GM19025 (cell line): ENCODE data around the gene DLL4.
"Not testable (repeated sequence)": the region's sequence is repeated elsewhere in the genome, so short reads cannot be mapped to it uniquely, and the experiment has no call there.

ENCODE experiments used
- ATAC-seq: cut with Tn5 transposase; IDR thresholded peaks from one replicate; pipeline ENCODE4 v1.9.1; 2021; ENCODE audit warnings: mild to moderate bottlenecking, low read depth, moderate library complexity; ENCODE audit not compliant: unreplicated experiment

DLL4 gene

DNA sequence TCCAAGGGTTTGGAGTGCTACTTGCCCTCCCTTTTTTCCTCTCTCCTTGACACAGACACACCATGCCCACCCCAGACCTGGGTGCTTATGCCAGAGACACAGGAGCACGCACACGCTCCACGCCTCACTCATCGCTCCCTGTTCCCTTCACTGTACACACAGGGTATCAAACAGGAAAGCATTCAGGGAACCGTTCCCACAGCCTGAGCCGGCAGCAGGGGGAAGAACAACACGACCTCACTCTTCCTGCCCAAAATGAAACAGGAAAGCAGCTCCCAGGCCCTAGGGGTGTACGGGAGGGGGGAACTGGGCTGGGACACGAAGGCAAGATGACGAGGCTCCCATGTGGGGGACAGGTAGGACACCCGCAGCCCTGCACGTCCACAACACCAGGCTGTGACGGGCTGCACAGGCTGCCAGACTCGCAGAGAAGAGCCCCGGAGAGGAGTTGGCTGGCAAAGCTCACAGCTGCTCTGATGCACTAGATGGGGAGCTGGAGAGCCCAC lies 11.2 kb downstream of the DLL4 start:
- no peak for ATAC-seq

DNA sequence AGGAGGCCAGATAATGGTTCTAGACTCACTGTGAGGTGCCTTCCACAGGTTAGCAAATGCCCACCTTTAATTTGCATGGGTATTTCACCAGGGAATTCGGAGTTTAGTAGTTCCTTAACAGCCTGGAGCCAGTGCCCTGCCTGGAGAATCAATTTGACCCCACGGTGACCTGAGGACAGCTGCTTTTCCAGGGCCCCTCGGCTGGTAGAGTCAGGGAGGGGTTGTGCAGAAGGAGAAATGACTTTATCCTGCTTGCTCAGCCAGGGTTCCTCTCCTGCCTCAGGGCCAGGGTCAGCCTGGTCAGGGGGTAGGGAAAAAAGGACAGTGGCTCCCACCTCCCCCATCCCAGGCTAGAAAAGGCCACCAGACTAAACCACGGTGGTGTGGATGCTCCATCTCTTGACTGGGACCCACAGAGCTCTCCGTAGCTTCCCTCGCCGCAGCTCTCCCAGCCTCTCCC lies 12.0 kb downstream of the DLL4 start:
- no peak for ATAC-seq

- ATAC-seq = peak; percentile 75
Observed at GRCh38 chr15:40941528-40942336, 12.6 kb downstream of the DLL4 start.

GRCh38 chr15:40942337-40942854 lies 13.3 kb downstream of the DLL4 start:
- no peak for ATAC-seq

GRCh38 chr15:40942878-40943277 lies 13.7 kb downstream of the DLL4 start:
- ATAC-seq = no peak

DNA sequence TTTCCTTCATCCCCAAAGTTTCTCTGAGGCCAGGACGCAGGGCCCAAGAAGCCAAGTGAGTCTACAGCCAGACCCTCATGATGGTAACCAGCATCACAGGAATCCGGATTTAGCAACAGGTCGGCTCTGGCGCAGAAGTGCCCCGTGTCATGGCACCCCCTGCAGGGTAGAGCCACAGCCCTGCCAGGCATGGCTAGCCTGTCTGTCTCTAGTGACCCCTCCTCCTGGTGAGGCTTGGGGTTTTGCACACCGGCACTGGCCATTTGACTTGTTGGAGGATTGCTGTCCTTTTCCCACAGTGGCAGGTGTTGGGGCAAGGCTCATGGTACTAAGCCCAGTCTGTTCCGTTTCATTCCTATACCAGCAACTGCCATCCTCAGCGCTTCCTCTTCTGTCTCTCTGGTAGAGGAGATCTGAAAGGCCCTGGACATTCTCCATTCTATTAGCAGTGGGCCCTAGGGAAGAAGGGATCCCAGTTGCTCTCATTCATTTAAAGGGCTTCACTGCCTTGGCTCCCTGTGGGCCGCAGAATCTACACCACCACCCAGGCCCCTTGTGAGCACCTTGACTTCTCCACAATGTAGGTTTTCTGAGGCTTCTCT lies 14.7 kb downstream of the DLL4 start:
- ATAC-seq = no peak

- ATAC-seq = no peak
Observed at GRCh38 chr15:40944510-40945296, 15.6 kb downstream of the DLL4 start.

DNA sequence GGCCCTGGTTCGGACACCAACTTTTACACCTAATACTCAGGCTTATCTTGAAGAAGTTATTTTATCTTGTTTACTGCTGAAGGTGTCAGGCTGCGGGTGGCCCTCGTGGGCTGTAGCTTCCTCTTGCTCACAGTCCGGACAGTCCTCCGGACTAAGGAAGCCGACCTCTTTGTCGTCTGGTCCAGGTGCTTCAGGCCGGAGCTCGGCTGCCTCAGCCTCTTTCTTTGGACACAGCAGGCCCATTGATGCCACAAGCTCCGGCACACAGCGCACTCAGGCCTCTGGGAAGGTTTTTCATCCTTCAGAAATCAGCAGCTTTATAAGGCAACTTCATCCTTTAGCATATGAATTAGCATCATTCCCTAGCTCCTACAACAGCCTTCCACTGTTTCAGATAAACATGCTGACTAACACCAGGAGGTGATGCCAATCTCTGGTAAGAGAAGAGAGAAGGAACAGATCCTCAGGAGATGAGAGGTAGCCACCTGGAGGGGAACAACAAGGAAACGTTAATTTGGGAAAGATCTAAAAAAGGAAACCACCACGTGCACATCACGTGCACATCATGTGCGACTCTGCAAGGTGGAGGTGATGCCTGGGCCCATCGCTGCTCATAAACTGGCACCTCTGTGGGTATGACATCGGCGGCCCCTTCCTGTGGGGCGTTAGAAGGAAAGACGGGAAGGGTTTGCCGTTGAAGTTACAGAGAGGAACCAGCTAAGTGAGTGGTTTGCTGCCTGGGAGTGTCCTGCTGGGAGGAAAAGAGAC lies 19.8 kb downstream of the DLL4 start:
- ATAC-seq = no peak

- no peak for ATAC-seq
Observed at GRCh38 chr15:40949756-40950207, 20.6 kb downstream of the DLL4 start.

- no peak for ATAC-seq
Observed at GRCh38 chr15:40951764-40952163, 22.6 kb downstream of the DLL4 start.

- no peak for ATAC-seq
Observed at GRCh38 chr15:40952301-40952900, 23.3 kb downstream of the DLL4 start.

GRCh38 chr15:40952901-40953712 lies 24.0 kb downstream of the DLL4 start, which contains the start of gene CHAC1:
Gene CHAC1, plus strand, starts transcription at chr15:40953471. Its CDS starts 113 bp downstream, at chr15:40953584.
- peak; percentile 97 for ATAC-seq

DNA sequence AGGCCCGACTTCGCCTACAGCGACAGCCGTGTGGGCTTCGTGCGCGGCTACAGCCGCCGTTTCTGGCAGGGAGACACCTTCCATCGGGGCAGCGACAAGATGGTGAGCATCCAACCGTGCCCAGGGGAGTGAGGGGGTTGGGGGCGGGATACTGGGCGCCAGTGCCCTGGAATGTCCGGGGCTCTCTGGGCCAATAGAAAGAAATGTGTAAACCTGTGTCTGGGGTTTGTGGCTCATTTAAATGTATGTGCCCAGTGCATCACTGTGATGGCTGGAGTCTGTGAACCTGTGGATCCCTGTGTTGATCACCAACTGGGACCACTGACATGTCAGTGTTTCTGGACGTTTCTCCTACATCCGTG lies 24.6 kb downstream of the DLL4 start:
- no peak for ATAC-seq

DNA sequence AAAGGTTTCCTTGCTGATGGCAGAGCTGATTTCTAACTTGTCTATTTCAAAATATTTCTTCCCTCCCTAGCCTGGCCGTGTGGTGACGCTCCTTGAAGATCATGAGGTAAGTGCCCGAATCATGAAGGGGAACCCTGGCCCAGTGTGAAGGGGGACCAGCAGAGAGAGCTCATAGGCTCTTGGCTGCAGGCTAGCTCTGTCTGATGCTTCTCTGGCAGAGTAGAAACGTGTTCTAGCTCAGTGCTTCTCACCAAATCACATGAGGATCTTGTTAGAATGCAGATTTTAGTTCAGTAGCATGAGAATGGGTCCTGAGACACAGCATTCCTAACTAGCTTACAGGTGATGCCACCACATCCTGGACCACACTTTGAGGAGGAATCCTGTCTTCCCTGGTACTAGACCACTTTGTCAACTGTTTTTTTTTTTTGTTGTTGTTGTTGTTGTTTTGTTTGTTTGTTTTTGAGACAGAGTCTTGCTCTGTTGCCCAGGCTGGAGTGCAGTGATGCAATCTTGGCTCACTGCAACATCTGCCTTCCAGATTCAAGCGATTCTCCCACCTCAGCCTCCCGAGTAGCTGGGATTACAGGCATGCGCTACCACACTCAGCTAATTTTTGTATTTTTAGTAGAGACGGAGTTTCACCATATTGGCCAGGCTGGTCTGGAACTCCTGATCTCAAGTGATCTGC lies 25.2 kb downstream of the DLL4 start:
- not testable (repeated sequence) for ATAC-seq

DNA sequence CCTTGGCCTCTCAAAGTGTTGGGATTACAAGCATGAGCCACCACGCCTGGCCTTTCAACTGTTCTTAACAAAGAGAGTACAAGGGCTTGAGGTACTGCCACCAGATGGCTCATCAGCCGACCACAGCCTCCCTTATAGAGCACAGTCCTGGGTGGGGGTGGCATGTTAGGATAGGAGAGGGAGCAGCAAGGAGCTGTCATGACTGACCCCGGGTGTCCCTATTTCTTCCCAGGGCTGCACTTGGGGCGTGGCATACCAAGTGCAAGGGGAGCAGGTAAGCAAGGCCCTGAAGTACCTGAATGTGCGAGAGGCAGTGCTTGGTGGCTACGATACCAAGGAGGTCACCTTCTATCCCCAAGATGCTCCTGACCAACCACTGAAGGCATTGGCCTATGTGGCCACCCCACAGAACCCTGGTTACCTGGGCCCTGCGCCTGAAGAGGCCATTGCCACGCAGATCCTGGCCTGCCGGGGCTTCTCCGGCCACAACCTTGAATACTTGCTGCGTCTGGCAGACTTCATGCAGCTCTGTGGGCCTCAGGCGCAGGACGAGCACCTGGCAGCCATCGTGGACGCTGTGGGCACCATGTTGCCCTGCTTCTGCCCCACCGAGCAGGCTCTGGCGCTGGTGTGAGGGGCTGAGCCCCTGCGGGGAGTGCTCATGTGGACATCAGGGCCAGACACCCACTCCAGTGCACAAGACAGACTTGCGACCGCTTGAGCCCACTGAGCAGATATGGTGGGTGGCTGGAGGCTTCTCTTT lies 26.2 kb downstream of the DLL4 start:
- no peak for ATAC-seq

GRCh38 chr15:40955930-40956540 lies 26.9 kb downstream of the DLL4 start:
- ATAC-seq = no peak

GRCh38 chr15:40956541-40956982 lies 27.4 kb downstream of the DLL4 start:
- no peak for ATAC-seq
